HT1080 (cell line): ENCODE results near the gene NRG3. TPM values are rescaled to one million over a fixed set of nuclear protein-coding genes. Genes with fewer than 3 reads are reported as not detected.
A peak's percentile ranks its signal among the peaks of the same experiment; 100 is the strongest.

Experiments
- DNase-seq: peaks from one replicate; pipeline ENCODE4 v3.0.0-alpha.2; 2015; ENCODE audit warnings: low read depth
- total RNA-seq: library from RNA; depleted of rRNA; stranded (reverse); fragments of >200 nt; shearing (Covaris generic); gene quantifications from 2 replicates; pipeline ENCODE4 v1.2.3, GENCODE V29; 2014

The NRG3 gene
- total RNA-seq, 1 experiment from 2014 or later = not detected

DNA sequence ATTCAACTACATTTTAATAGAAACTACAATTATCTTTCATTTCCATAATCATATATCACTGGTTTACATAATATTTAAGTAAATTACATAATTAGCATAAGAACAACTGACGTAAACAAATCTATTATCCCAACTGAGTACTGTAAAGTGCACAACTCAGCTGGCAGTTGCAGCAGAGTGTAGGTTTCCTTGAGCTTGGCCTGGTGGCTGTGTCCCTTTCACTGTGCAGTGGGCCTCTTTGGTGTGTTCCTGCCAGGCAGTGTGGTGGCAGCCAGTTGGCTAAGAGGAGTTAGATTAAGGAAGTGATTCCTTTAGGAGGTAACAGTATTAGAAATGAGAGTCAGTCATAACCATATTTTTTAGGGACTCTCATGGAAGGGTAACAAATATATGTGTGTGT, 7.0 kb downstream of the NRG3 start:
- no peak for DNase-seq

DNA sequence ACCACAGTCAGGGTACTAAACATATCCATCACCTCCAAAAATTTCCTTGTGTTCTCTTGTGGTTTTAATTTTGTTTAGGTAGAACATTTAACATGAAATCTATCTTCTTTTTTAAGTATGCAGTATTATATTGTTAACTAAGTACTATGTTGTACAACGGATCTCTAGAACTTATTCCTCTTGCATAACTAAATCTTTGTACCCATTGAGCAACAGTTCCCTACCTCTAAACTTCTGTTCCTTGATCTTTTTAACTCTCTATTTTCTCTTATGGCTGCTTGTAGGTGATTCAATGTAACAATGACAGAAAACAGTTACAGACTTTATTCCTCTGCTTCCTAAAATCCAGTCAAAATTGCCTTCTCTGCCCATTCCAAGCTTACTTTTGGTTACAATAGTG, 9.9 kb downstream of the NRG3 start:
- DNase-seq = no peak

DNA sequence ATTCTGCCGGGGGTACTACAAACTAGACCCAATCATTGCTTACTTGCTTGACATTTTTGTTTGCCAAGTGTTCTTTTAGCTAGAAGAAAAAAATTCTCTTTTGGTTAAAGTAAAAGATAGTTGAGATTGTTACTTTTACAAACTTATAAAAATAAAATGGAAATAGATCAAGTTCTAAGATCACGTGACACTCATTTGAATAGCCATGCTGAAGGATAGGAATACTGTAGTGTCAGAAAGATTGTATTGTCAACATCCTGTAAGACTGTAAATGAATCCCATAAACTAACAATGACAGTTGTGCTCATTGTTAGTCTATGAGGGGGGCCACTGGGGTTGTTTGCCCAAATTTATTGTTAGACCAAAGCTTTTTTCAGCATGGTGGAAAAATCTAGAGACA, 10.5 kb downstream of the NRG3 start:
- DNase-seq = no peak

DNA sequence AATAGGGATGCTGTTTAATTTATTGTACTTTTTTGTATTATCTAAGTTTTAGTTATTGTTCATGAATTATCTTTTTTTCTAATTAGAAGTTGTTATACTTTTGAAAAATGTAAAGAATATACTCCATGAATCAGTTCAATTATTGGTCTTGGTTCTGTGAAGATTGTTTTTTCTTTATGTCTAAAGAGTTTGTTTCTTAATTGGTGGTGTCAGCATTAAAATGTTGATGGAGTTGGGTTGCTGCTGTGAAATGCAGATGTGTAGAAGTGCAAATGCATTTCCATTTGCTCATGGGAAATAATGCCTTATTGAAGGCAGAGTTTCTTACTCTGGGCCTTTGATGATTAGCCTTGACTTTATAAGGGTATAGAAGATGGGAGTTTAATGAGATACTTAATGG, 11.9 kb downstream of the NRG3 start:
- DNase-seq = no peak

DNA sequence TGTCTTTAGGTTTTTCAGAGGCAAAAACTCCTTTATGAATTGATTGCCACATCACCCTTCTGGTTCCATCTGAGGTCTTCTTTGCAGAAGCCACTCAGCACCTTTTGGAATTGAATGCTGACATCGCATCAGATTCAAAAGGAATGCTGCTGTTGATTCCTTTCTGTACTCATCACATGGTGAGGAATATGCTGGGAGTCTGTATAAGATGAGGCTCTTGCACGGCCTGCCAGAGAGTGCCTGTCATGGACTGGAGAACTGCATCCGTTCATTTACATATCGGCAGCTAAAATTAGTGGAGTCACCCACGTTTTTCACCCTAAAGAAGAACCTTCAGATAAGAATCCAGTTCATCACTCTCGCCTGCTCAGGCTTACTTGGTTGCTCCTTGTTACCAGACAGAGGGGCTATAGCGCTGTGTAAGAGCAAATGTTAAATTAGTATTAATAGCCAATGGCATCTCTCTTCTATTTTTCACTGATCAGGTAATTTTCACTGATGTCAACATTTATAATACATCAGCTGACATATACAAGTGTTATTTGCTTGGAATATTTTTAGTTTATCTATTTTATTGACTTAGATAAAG, 14.3 kb downstream of the NRG3 start:
- DNase-seq = no peak

DNA sequence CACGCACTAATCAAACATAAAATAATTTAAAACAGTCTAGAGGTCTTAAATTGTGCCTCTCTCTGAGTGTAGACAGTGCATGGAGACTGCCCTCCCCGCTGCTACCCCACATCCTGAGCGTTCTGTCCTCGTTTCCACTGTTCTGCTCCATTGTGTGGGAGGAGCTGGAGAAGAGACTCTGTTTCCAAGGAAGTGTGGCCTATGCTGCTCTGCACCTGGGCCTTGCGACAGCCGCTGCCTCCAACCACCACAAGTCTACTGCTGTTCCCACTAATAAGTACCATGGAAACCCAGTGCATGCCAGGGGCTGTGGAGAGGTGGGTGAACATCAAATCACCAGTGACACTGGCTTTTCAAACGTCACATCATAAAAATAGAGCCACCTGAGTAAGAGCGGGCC, 19.6 kb downstream of the NRG3 start:
- no peak for DNase-seq

DNA sequence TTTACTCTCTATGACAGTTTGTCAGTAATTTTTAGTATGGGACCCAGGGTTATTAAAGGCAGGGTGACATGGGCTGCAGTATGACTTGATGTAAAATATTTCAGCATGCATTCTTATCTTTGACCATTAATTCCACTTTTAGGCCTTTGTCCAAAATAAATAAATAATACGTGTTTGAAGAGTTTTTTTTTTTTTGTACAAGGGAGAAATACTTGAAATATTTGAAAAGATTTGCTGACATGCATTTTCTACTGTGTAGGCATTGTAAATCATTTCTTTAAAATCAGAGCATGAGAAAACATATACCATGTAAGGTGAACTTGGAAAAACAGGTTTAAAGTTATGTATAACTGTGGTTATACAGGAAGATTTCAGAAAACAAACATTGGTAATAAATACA, 23.5 kb downstream of the NRG3 start:
- no peak for DNase-seq

DNA sequence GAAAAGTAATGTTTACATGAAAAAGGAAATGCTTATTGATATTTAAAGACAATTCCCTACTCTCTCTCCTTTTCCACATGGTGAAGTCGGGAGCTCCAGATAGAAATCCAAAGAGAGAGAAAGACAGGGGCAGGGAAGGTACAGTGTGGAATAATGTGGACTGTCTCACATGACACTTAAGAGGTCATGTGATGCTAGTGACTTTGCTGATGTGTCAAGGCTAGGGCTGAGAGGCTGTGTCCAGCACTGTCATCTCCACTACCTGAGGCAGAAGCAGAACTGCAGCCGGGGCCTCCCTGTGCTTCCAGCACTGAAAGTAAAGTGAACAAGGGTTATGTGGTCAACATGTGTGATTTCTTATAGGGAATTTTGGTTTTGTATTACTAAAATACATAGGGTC, 26.0 kb downstream of the NRG3 start:
- DNase-seq = peak; percentile 2

DNA sequence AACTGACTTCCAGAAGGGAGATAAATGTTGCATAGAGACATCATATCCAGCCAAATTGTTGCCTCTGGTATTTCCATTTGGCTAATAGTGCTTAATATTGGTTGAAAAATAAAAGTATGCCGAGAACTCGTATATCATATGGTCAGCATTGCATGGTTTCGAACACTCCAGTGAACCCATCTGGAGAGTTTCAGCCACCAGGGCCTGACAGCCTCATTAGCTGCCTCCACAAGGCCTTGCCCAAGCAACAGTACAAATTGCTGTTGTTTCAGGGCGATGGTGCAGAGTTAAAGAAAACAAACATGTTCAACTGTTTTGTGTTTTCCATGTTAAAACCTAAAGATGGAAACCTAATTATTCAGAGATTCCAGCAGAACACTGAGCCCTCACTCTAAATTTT, 28.5 kb downstream of the NRG3 start:
- DNase-seq = no peak

DNA sequence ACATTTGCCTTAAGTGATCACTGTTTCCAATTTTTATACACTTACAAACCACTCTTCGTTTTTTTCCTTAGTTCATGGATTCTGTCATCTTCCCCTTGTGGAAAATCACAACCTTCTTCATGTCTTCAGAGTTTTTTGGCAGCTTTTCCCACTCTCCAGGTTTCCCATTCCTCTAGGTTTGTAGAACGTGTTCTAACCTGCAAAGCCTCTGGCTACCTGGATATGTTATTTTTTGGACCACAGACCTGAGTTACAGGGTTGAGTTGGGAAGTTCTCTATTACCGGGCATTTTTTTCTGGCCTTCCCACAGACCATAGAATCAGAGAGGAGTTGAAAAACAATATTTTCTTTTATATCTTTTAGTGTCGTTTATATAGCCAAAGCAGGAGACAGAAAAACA, 30.2 kb downstream of the NRG3 start:
- DNase-seq = no peak

DNA sequence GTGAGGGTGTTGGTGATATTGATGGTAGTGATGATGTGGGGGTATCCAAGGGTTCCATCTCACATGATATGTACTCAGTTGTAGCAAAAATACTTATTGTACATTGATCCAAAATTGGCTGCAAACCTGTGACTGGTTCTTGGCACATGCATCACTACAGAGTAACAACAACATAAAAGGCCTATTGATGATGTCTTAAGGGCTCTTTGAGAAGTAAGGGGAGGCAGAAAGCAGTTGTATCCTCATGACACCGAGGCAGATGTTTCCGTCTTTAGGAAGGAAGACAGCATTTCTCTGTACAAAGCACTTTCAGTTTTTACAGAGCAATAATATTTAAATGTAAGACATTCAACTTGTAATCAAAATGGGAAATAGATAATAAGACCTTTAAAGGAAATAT, 34.5 kb downstream of the NRG3 start:
- DNase-seq = no peak

DNA sequence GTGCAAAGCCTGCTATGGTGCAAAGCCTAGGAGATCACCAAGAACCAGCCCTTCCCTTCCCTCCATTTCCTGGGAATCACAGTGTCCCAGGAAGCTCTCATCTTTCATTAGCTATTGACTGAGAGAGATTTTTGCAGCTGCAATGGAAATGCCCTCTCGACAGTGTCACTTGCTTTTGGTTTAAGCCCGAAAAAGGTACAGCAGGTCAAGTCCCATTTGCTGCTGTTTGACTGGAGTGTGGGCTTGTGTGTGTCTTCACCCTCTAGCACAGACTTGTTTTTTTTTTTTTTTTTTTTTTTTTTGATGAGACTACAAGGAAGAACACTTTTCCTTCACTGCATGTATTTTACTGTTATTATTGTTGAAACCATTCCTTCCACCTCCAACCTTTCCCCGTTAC, 36.3 kb downstream of the NRG3 start:
- no peak for DNase-seq

DNA sequence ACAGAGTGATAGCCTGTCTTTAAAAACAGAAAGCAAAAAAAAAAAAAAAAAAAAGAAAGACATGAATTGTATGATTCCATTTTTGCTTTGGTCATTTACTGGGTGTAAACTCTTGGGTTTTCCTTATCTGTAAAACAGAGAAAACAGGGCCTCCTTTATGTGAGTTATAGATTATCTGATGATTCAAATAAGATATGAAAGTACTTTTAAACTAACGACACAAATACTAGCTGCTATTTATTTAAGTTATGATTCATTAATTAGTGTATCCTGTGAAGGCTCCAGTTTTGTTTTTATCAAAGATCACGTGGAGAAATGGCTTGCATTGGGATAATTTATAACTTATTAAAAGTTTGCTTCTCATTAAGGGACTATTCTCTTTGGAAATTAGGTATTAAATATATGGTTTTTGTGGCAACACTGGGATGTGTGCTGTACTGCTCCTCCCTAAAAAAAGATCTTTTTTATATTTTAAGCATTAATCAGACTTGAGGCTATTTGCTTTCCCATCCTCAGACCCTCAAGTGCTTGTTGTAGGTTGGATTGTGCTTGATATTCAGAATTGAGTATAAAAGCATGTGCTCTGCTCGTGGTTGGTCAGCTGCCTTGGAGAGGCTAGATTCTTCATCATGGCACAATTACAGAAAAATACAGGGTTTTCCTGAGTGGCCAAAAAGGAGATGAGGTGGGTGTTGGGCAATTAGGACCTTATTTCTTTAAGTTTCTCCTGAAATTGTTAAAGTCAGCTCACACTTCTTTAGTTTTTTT, 39.9 kb downstream of the NRG3 start:
- DNase-seq = no peak

DNA sequence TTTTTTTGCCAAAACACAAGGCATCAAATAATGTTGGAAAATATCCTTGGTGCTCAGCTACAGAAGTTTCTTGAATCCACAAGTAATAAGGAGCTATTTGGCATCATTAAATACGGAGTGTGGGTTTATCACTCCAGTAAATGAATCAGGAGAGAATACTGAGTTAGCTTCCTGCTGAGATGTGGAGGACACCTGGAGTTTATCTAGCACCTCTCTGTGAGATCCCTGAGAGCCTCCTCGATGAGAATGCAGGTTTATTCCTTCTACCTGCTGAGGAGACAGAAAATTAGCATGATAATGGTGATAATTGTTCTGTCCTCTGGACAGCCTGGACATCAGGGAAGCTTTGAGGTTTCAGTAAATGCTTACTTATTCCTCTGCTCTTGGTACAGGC, 40.5 kb downstream of the NRG3 start:
- no peak for DNase-seq

DNA sequence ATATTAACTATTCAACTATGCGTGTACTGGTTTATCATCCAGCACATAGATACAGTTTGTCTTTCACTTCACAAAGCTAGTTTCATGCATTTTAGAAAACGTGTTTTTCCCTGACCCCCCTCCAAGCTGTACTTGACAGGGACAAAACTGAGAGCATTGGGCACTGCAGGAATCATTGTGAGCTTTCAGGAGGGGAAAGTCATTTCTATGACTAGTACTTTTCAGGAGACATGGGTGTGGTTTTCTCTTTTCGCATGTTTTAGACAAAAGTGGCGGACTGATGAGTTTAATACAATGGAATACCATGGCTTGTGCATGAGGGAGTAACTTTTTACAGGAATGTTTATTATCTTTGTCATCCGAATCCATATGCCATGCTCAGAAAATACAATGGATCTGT, 42.7 kb downstream of the NRG3 start:
- DNase-seq = no peak

DNA sequence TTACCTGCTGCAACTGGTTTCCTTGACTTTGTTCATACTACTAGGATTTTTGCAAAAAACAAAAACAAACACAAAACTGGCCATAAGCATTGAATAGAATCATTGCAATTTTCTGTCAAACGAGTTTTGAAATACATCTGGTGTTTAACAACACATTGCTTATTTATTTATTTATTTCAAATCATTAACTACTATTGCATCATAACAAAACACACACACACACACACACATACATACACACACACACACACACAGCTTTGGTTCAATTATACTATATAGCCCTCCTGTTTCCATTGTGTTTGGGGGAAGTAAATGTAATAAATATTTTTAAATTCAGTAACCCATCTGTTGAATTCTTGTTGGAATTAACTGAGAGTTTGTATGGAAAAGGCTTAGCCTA, 43.8 kb downstream of the NRG3 start:
- no peak for DNase-seq

DNA sequence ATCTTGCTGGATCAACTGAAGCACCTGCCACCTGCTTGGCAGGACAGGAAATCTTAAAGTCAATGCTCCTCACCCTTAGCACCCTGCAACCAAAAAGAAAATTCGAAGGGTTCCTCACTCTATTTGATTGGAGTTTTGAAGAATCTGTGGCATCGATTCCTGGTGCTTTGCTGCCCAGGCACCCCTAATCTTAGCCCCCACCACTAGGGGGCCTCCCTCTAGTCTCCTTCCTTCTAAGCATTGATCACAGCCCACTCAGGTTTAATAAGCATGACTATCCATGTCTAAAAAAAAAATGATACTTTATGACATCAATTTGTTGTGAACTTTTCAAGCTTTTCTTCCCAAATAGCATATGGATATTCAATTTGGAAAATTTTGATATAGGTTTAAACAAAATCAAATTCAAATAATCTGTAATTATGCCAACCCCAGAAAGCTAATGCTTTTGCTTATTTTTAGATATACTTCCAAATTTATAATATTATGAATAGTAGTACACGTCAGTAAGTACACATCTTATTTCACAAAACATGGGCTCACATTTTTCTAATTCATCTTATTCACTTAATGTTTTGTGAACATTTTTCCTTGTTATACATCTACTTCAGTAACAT, 45.3 kb downstream of the NRG3 start:
- DNase-seq = peak; percentile 3

DNA sequence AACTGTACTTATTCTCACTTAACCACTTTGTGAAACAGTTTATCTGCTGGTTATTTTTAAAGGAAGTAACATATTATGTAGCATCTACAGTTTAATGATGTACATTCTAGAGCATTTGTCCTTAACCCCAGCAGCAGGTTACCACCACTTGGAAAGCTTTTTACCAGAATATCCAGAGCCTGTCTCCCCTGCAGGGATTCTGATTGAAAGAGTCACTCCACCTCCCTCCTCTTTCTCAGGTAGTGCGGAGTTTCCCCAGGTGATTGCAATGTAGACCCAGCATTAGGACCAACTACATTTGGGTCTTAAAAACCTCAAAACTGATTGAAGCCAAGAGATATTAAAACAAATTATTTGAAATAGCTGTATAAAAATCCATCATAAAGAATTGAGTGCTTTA, 53.1 kb downstream of the NRG3 start:
- DNase-seq = no peak

DNA sequence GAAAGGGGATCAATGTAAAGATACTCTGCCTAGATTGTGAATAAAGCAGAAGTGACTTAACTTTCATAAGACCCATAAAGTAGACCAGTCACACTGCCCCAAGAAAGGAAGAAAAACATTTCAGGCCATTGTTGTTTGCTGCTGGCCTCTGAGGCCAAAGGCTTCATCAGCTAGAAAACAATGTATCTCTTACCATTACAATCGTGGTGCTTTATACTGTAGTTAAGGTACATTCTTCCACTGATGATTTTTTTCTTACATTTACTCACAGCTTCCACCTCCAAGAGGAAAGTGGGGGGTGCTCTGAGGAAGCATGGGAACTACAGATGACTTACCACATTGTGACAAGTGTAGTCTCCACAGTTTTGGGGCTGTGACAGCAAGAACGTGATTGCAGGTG, 68.6 kb downstream of the NRG3 start:
- DNase-seq = no peak

DNA sequence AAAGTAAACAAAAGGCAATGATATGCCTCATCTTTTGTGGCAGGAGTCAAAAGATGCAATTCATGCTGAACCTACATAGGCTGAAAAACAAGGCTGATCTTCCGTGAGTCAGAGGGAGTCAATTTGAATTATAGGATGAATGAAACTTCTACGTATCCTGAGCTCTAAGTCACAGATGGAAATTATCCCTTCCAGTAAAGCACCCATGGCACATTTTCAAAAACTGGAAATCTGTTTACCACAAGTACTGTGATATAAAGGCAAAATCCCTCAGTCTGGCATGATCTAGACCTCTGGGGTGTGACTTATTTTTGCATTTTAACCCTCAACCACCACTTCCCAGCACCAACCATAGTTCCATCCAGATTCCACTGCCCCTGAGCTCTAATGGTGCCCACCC, 69.6 kb downstream of the NRG3 start:
- DNase-seq = peak; percentile 8

DNA sequence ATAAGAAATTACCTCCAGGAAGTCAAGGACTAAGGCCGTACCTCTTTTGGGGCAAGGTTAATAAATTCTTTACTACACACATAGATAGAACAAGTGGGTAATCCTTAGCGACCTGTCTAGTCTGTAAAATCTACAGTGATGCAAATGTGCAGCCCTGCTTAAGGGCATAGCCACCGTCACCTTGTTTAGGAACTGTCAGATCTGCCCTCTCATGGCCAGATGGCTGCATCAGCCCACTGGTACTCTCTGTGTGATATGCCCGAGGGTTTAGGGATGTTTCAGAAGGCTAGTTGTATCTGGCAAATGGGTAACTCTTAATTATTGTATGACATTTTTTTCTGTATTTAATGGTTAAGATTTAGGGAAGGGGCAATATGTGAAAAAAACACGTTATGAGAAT, 74.3 kb downstream of the NRG3 start:
- no peak for DNase-seq

DNA sequence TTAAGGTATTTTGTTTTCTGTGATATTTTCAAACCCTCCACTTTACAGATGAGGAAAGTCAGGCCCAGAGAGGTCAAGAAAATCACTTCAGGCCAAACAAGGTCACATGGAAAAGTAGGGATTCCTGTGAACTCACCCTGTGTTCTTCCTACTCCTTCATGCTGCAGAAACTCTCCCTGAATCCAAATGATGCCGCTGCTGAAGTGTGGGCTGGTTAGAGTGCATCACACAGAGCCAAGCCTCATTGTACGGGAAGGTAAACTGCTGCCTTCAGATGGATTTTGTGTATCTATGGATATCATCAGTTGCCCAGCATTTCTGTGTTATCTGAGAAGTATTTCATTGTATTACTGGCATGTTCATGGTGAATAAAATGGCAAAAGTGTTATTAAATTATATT, 75.4 kb downstream of the NRG3 start:
- DNase-seq = no peak

DNA sequence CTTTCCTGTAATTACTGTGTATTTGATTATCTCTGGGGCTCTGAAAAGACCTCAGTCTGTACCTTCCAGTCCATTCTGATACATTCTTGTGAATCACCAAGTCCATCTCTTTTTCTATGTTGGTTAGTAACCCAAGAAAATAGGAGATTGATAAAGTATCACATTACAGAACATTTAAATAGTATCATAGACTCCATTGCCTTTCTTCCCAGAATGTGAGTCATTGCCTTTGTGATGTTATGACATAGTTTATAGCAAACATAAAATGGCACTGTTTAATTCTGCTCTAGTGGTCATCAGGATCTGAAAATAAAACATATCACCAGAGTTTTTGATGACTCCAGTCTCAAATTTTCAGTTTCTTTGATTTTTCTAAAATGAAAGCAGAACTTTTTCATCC, 78.4 kb downstream of the NRG3 start:
- DNase-seq = peak; percentile 62
